Umbilical cord (tissue), 2 donors: ENCODE data around the gene SCFD2. TPM values are rescaled to one million over a fixed set of nuclear protein-coding genes. Genes with fewer than 3 reads are reported as not detected.
"Not testable (repeated sequence)": the region's sequence is repeated elsewhere in the genome, so short reads cannot be mapped to it uniquely, and the experiment has no call there.

ENCODE experiments used
- DNase-seq: peaks from one replicate; pipeline ENCODE4 v3.0.0-alpha.2; 2015; ENCODE audit warnings: low spot score
- total RNA-seq: library from RNA; depleted of rRNA; stranded (reverse); fragments of >200 nt; gene quantifications from one replicate; pipeline ENCODE4 v1.2.3, GENCODE V29; 2014; ENCODE audit warnings: low replicate concordance; ENCODE audit not compliant: insufficient read depth

The SCFD2 gene
- total RNA-seq, 1 donor from 2014 or later: 26.7 TPM

GRCh38 chr4:52834641-52835456 is 531.0 kb downstream of the SCFD2 start:
- DNase-seq: not testable (repeated sequence)

- no peak for DNase-seq
Measured at GRCh38 chr4:52833941-52834525, 531.8 kb downstream of the SCFD2 start.

- no peak for DNase-seq
Measured at GRCh38 chr4:52825460-52826090, 540.3 kb downstream of the SCFD2 start.

- peak; percentile 68 for DNase-seq
Measured at GRCh38 chr4:52824603-52825459, 541.0 kb downstream of the SCFD2 start.

- no peak for DNase-seq
Measured at GRCh38 chr4:52824270-52824602, 541.6 kb downstream of the SCFD2 start.

GRCh38 chr4:52823702-52824092 is 542.2 kb downstream of the SCFD2 start:
- no peak for DNase-seq

Other genes starting within 250 kb of the SCFD2 start
- gene FIP1L1, start 11.6 kb upstream of the SCFD2 start, total RNA-seq: 104 TPM
- 30.8 TPM for gene LNX1, start 225.4 kb upstream of the SCFD2 start, total RNA-seq